ENCODE measurements around the gene ADCY3. TPM values are rescaled to one million over a fixed set of nuclear protein-coding genes. Genes with fewer than 3 reads are reported as not detected.

ADCY3 gene
- polyA plus RNA-seq, 1 donor from 2014 or later, result 28.8 TPM

DNA sequence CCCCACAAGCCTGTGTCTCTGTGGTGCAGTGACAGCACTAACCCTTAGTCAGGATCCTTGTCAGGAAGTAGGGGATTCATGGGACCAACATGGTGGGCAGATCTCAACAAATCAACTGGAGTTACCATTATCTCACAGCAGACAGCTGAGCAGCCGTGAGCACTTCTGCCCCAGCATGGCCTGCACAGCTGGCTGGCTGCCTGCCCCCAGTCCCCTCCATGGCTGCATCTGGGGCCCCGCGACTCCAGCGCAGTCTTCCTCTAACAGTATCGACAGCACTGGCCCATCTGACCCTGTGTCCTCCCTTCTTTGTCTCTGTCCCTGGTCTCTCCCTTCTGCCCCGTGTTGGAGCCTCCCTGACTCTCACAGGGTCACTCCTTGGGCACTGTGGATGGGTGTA, 4.7 kb upstream of the ADCY3 start:
- H3K9ac ChIP-seq (ENCODE audit: low read length), result no peak overlapping the region
- H4K20me1 ChIP-seq (ENCODE audit: insufficient read depth), result no peaks in the 10 kb centered on the region
- H3K9me3 ChIP-seq (ENCODE audit: low read length), result no peaks in the 10 kb centered on the region
- H3F3A ChIP-seq (ENCODE audit: insufficient read depth, low read length, poor library complexity, severe bottlenecking), result no peaks in the 10 kb centered on the region
- no peaks in the 10 kb centered on the region for H3K9me2 ChIP-seq (ENCODE audit: insufficient read depth, low read length)
- no peak overlapping the region for H3K27ac ChIP-seq (ENCODE audit: low read length)
- H2AFZ ChIP-seq (ENCODE audit: low read depth, low read length), result no peak overlapping the region
- no peaks in the 10 kb centered on the region for H3K79me2 ChIP-seq (replicated peaks; ENCODE audit: insufficient read depth, low read length)
- no peaks in the 10 kb centered on the region for H3K36me3 ChIP-seq (ENCODE audit: insufficient read depth, low read length)
- no peak overlapping the region for H3K4me2 ChIP-seq (ENCODE audit: low read length)
- no peak for TF ChIP-seq POLR2AphosphoS5 (IDR thresholded peaks at IDR 0.05)
- TF ChIP-seq, protein P1, sequence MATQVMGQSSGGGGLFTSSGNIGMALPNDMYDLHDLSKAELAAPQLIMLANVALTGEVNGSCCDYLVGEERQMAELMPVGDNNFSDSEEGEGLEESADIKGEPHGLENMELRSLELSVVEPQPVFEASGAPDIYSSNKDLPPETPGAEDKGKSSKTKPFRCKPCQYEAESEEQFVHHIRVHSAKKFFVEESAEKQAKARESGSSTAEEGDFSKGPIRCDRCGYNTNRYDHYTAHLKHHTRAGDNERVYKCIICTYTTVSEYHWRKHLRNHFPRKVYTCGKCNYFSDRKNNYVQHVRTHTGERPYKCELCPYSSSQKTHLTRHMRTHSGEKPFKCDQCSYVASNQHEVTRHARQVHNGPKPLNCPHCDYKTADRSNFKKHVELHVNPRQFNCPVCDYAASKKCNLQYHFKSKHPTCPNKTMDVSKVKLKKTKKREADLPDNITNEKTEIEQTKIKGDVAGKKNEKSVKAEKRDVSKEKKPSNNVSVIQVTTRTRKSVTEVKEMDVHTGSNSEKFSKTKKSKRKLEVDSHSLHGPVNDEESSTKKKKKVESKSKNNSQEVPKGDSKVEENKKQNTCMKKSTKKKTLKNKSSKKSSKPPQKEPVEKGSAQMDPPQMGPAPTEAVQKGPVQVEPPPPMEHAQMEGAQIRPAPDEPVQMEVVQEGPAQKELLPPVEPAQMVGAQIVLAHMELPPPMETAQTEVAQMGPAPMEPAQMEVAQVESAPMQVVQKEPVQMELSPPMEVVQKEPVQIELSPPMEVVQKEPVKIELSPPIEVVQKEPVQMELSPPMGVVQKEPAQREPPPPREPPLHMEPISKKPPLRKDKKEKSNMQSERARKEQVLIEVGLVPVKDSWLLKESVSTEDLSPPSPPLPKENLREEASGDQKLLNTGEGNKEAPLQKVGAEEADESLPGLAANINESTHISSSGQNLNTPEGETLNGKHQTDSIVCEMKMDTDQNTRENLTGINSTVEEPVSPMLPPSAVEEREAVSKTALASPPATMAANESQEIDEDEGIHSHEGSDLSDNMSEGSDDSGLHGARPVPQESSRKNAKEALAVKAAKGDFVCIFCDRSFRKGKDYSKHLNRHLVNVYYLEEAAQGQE (IDR thresholded peaks at IDR 0.05; ENCODE audit: borderline replicate concordance), result no peak
- no peak for TF ChIP-seq EP300 (conservative IDR thresholded peaks at IDR 0.05; ENCODE audit: poor library complexity, severe bottlenecking)
- TF ChIP-seq RAD21 (conservative IDR thresholded peaks at IDR 0.05), result no peak
- TF ChIP-seq, protein P2, sequence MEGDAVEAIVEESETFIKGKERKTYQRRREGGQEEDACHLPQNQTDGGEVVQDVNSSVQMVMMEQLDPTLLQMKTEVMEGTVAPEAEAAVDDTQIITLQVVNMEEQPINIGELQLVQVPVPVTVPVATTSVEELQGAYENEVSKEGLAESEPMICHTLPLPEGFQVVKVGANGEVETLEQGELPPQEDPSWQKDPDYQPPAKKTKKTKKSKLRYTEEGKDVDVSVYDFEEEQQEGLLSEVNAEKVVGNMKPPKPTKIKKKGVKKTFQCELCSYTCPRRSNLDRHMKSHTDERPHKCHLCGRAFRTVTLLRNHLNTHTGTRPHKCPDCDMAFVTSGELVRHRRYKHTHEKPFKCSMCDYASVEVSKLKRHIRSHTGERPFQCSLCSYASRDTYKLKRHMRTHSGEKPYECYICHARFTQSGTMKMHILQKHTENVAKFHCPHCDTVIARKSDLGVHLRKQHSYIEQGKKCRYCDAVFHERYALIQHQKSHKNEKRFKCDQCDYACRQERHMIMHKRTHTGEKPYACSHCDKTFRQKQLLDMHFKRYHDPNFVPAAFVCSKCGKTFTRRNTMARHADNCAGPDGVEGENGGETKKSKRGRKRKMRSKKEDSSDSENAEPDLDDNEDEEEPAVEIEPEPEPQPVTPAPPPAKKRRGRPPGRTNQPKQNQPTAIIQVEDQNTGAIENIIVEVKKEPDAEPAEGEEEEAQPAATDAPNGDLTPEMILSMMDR (IDR thresholded peaks at IDR 0.05; ENCODE audit: poor library complexity, severe bottlenecking), result no peak
- no peak for TF ChIP-seq TAF1 (IDR thresholded peaks at IDR 0.05; ENCODE audit: low read depth)
- no peak for TF ChIP-seq SMC3 (conservative IDR thresholded peaks at IDR 0.05; ENCODE audit: poor library complexity)
- TF ChIP-seq MXI1 (conservative IDR thresholded peaks at IDR 0.05; ENCODE audit: poor library complexity, severe bottlenecking), result no peak
- TF ChIP-seq EZH2 (IDR thresholded peaks at IDR 0.05; ENCODE audit: borderline replicate concordance, insufficient read depth, low read length, poor library complexity, severe bottlenecking), result no peak
- no peak overlapping the region for H3K4me3 ChIP-seq (ENCODE audit: low read length)
- no peaks in the 10 kb centered on the region for H3K27me3 ChIP-seq (ENCODE audit: insufficient read depth, low read depth, low read length)

DNA sequence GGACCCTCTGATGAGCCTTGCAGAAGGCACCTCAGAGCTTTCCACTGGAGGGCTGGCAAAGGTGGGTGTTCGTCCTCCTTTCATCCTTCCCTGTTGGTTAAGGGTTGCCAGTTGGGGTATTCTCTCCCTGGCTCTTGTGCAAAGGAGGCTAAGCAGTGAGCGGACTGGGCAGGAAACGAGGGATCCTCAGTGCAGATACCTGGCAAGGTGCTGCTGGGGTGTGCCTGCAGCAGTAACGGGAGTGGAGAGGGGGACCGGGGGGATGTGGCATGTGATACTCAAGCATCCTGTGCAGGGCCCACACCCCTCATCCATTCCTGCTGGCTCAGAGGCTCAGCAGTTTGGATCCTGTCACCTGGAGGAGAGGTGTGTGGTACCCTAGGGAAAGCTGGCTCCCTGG, 4.2 kb upstream of the ADCY3 start:
- H3F3A ChIP-seq (ENCODE audit: insufficient read depth, low read length, poor library complexity, severe bottlenecking), result no peaks in the 10 kb centered on the region
- no peak overlapping the region for H3K9ac ChIP-seq (ENCODE audit: low read length)
- no peak overlapping the region for H3K27ac ChIP-seq (ENCODE audit: low read length)
- no peaks in the 10 kb centered on the region for H4K20me1 ChIP-seq (ENCODE audit: insufficient read depth)
- no peak overlapping the region for H3K4me2 ChIP-seq (ENCODE audit: low read length)
- TF ChIP-seq SMC3 (conservative IDR thresholded peaks at IDR 0.05; ENCODE audit: poor library complexity) (no peak), EZH2 (IDR thresholded peaks at IDR 0.05; ENCODE audit: borderline replicate concordance, insufficient read depth, low read length, poor library complexity, severe bottlenecking) (no peak)
- TF ChIP-seq, protein P1 (IDR thresholded peaks at IDR 0.05; ENCODE audit: borderline replicate concordance), result no peak
- TF ChIP-seq, protein P2 (IDR thresholded peaks at IDR 0.05; ENCODE audit: poor library complexity, severe bottlenecking), result no peak
- no peak overlapping the region for H2AFZ ChIP-seq (ENCODE audit: low read depth, low read length)
- H3K4me3 ChIP-seq (ENCODE audit: low read length), result no peak overlapping the region
- H3K36me3 ChIP-seq (ENCODE audit: insufficient read depth, low read length), result no peaks in the 10 kb centered on the region
- no peaks in the 10 kb centered on the region for H3K27me3 ChIP-seq (ENCODE audit: insufficient read depth, low read depth, low read length)
- H3K9me2 ChIP-seq (ENCODE audit: insufficient read depth, low read length), result no peaks in the 10 kb centered on the region
- no peaks in the 10 kb centered on the region for H3K79me2 ChIP-seq (replicated peaks; ENCODE audit: insufficient read depth, low read length)
- no peaks in the 10 kb centered on the region for H3K9me3 ChIP-seq (ENCODE audit: low read length)

All from neural cell (in vitro differentiated cells).